HG03442 (cell line): ENCODE measurements around the gene NKPD1.
A peak's percentile ranks its signal among the peaks of the same experiment; 100 is the strongest.

ENCODE experiments used
- ATAC-seq: cut with Tn5 transposase; IDR thresholded peaks from one replicate; pipeline ENCODE4 v1.9.1; 2021; ENCODE audit warnings: mild to moderate bottlenecking, moderate library complexity; ENCODE audit not compliant: unreplicated experiment

Gene NKPD1

GRCh38 chr19:45175515-45176345 is 14.9 kb upstream of the NKPD1 start:
- no peak for ATAC-seq

GRCh38 chr19:45173816-45174215 is 13.0 kb upstream of the NKPD1 start:
- ATAC-seq, result no peak

- ATAC-seq, result no peak
Measured at GRCh38 chr19:45172611-45173208, 11.9 kb upstream of the NKPD1 start.

- no peak for ATAC-seq
Measured at GRCh38 chr19:45172173-45172572, 11.4 kb upstream of the NKPD1 start.

- ATAC-seq, result no peak
Measured at GRCh38 chr19:45171211-45171623, 10.4 kb upstream of the NKPD1 start.

- no peak for ATAC-seq
Measured at GRCh38 chr19:45170146-45171106, 9.6 kb upstream of the NKPD1 start.

- ATAC-seq, result no peak
Measured at GRCh38 chr19:45169602-45170001, 8.8 kb upstream of the NKPD1 start.

- ATAC-seq, result no peak
Measured at GRCh38 chr19:45168767-45169351, 8.1 kb upstream of the NKPD1 start.

GRCh38 chr19:45166723-45167252 is 6.0 kb upstream of the NKPD1 start:
- ATAC-seq, result no peak

GRCh38 chr19:45164577-45165335 is 4.0 kb upstream of the NKPD1 start:
- ATAC-seq, result peak; percentile 56

GRCh38 chr19:45163751-45164460 is 3.1 kb upstream of the NKPD1 start:
- no peak for ATAC-seq

GRCh38 chr19:45163156-45163555 is 2.4 kb upstream of the NKPD1 start:
- ATAC-seq, result no peak

- no peak for ATAC-seq
Measured at GRCh38 chr19:45162608-45163143, 1.9 kb upstream of the NKPD1 start.

- ATAC-seq, result no peak
Measured at GRCh38 chr19:45161738-45162607, 1.2 kb upstream of the NKPD1 start.

- ATAC-seq, result no peak
Measured at GRCh38 chr19:45159971-45160324, 834 bp downstream of the NKPD1 start.

GRCh38 chr19:45159210-45159970 is 1.4 kb downstream of the NKPD1 start:
- ATAC-seq, result no peak

GRCh38 chr19:45158503-45159209 is 2.1 kb downstream of the NKPD1 start:
- no peak for ATAC-seq
